Transverse colon (tissue), 4 donors: ENCODE results near the gene CRLF1. TPM values are rescaled to one million over a fixed set of nuclear protein-coding genes. Genes with fewer than 3 reads are reported as not detected.

Experiments
- DNase-seq: peaks from one replicate; pipeline ENCODE4 v3.0.0-alpha.2; 2019
- H3K27ac ChIP-seq, 4 donors: fragments of 200-600 bp; sonication (generic); 2 replicates each; pipeline ENCODE4 v1.5.1; 2016 to 2018; ENCODE audit warnings: inconsistent platforms in 4 of 4
- H3K27me3 ChIP-seq: fragments of 200-600 bp; sonication (generic); 2 replicates; pipeline ENCODE4 v1.5.1; 2017; ENCODE audit warnings: inconsistent platforms
- H3K36me3 ChIP-seq, 4 donors: fragments of 200-600 bp; sonication (generic); 2 replicates each; pipeline ENCODE4 v1.5.1; 2017 to 2019; ENCODE audit warnings: inconsistent platforms in 4 of 4
- H3K4me1 ChIP-seq, 4 donors: fragments of 200-600 bp; sonication (generic); 2 replicates each; pipeline ENCODE4 v1.5.1; 2017 to 2020; ENCODE audit warnings: inconsistent platforms in 4 of 4
- H3K4me3 ChIP-seq, 4 donors: fragments of 200-600 bp; sonication (generic); 1 replicate in 1 of 4; 2 replicates in 3 of 4; pipeline versions ENCODE4 v1.5.1 to v1.6.1; 2017 to 2019; ENCODE audit warnings: inconsistent platforms in 4 of 4
- H3K9me3 ChIP-seq, 2 donors: fragments of 200-600 bp; sonication (generic); 2 replicates each; pipeline ENCODE4 v1.5.1; 2017 to 2019; ENCODE audit warnings: inconsistent platforms in 2 of 2
- EP300 ChIP-seq: sonication (generic); formaldehyde crosslinking; IDR thresholded peaks from one replicate; pipeline ENCODE4 v1.6.1; 2017; ENCODE audit warnings: antibody characterized with exemption, low read depth
- POLR2A ChIP-seq: fragments of 450-650 bp; IDR thresholded peaks from one replicate; pipeline ENCODE4 v1.6.1; 2016; ENCODE audit warnings: antibody characterized with exemption, mild to moderate bottlenecking, moderate library complexity
- POLR2AphosphoS5 ChIP-seq, 3 donors: sonication (generic); formaldehyde crosslinking; IDR thresholded peaks; one replicate each; pipeline ENCODE4 v1.6.1; 2016; ENCODE audit warnings: antibody characterized with exemption in 3 of 3
- WGBS, 2 donors: methylation state at CpG; one replicate each; pipeline ENCODE4 v1.1.5; 2018; ENCODE audit warnings: low coverage in 1 of 2; 5-methylcytosine and 5-hydroxymethylcytosine counted together
- in situ Hi-C, 4 donors: fragments of 200-750 bp; cut with MboI; loops; one replicate each; pipeline versions ENCODE4 v1.15.0 to v1.15.1; 2017; ENCODE audit warnings: low sequenced_read_pairs in 3 of 4, low pct_ligation_motif_present in 1 of 4, low pct_unique_long_range_greater_than_20kb in 1 of 4
- intact Hi-C: fragments of 100-400 bp; cut with DNase I; formaldehyde crosslinking; loops from one replicate; pipeline ENCODE4 v1.15.1; 2023; ENCODE audit warnings: low total_unique reads
- total RNA-seq, 4 donors: library from RNA; depleted of rRNA; stranded (reverse); fragments of >200 nt; gene quantifications; one replicate each; pipeline ENCODE4 v1.1.0, GENCODE V29; 2016
- TF ChIP-seq, protein P1 (sequence below), 5 experiments: fragments of 200-600 bp in 3 of 5; fragments of 450-650 bp in 2 of 5; sonication (generic) in 3 of 5; IDR thresholded peaks; 1 replicate in 2 of 5; 2 replicates in 3 of 5; pipeline ENCODE4 v1.5.1; 2016 to 2017; ENCODE audit warnings: antibody characterized with exemption in 5 of 5, inconsistent platforms in 3 of 5, mild to moderate bottlenecking in 2 of 5, moderate library complexity in 1 of 5

The CRLF1 gene
- total RNA-seq, 4 donors from 2014 or later = 1.1 to 21.0 (median 6.1) TPM

DNA sequence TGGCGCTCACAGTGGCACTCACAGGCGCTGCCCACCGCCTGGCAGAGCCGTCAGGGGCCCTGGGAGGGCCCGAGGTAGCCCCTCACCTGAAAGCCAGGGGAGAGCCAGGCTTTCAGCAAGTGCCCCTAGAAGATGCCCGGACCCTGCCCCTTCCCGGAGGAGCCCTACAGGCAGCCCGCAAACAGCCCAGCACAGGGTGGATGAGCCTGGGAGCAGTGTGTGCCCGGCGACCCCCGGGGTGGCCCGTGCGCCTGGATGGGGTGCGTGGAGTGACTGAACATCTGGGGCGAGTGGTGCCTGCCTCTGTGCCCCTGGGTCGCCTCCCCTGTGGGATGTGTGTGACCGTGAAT lies 1.4 kb downstream of the CRLF1 start:
- DNase-seq = no peak

DNA sequence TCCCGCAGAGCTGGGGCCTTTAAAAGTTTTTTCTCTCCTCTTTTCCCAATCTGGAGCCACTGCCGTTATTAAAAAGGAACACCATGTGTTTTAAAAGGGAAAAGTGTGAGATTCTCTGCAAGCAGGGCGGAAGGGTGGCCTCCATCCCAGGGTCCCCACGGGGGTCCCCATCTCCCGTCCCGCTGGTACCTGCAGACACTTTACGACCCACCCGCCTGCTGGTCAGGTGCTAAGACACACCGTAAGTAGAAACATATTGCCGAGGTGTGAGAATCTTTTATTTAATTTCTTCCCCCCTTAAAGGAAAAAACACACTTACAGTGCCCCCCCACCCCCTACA lies 1.8 kb downstream of the CRLF1 start:
- no peak for DNase-seq
- 17 to 24% methylated on average over 7 to 10 of the region's 10 CpGs for WGBS, 2 donors
- no peak overlapping the region for H3K27ac ChIP-seq
- H3K36me3 ChIP-seq = no peaks in the 10 kb centered on the region
- intact Hi-C loops (no loop called here), in situ Hi-C loops (loop anchor here in 1 of 4 donors (25.0 kb wide), 1 partner anchor 208 kb away; no protein-coding TSS in a partner anchor)
- TF ChIP-seq POLR2AphosphoS5 (IDR thresholded peaks at IDR 0.05) (no peak), POLR2A (no peak), EP300 (no peak)
- TF ChIP-seq, protein P1, sequence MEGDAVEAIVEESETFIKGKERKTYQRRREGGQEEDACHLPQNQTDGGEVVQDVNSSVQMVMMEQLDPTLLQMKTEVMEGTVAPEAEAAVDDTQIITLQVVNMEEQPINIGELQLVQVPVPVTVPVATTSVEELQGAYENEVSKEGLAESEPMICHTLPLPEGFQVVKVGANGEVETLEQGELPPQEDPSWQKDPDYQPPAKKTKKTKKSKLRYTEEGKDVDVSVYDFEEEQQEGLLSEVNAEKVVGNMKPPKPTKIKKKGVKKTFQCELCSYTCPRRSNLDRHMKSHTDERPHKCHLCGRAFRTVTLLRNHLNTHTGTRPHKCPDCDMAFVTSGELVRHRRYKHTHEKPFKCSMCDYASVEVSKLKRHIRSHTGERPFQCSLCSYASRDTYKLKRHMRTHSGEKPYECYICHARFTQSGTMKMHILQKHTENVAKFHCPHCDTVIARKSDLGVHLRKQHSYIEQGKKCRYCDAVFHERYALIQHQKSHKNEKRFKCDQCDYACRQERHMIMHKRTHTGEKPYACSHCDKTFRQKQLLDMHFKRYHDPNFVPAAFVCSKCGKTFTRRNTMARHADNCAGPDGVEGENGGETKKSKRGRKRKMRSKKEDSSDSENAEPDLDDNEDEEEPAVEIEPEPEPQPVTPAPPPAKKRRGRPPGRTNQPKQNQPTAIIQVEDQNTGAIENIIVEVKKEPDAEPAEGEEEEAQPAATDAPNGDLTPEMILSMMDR (IDR thresholded peaks at IDR 0.05) = no peak
- no peak overlapping the region for H3K4me3 ChIP-seq
- peaks cover 96% of the 10 kb centered on the region for H3K27me3 ChIP-seq
- H3K4me1 ChIP-seq = peaks cover 7 to 26% (median 16%) of the 10 kb centered on the region in 4 donors
- no peaks in the 10 kb centered on the region for H3K9me3 ChIP-seq

More for the DNA sequence above, 1.4 kb downstream of the CRLF1 start:
- intact Hi-C loops = no loop called here
- in situ Hi-C loops = loop anchor here in 1 of 4 donors (25.0 kb wide), 1 partner anchor 207 kb away; no protein-coding TSS in a partner anchor
- WGBS, 2 donors = 18% methylated on average over 14 of the region's 17 CpGs; no CpG with 5 or more reads in 1 of the 2 donors
- no peaks in the 10 kb centered on the region for H3K9me3 ChIP-seq
- H3K4me1 ChIP-seq = peaks cover 7 to 26% (median 16%) of the 10 kb centered on the region in 4 donors
- H3K27me3 ChIP-seq = peaks cover 96% of the 10 kb centered on the region
- H3K36me3 ChIP-seq = no peaks in the 10 kb centered on the region
- H3K27ac ChIP-seq = no peak overlapping the region
- no peak overlapping the region for H3K4me3 ChIP-seq
- TF ChIP-seq POLR2AphosphoS5 (IDR thresholded peaks at IDR 0.05) = no peak
- no peak for TF ChIP-seq EP300
- no peak for TF ChIP-seq POLR2A
- TF ChIP-seq, protein P1 (IDR thresholded peaks at IDR 0.05) = no peak

- Histone ChIP-seq H3K4me3 (no peak overlapping the region), H3K27me3 (peaks cover 96% of the 10 kb centered on the region), H3K27ac (no peak overlapping the region), H3K4me1 (peaks cover 7 to 26% (median 16%) of the 10 kb centered on the region in 4 donors), H3K36me3 (no peaks in the 10 kb centered on the region), H3K9me3 (no peaks in the 10 kb centered on the region)
- 18% methylated on average over 19 of the region's 26 CpGs; no CpG with 5 or more reads in 1 of the 2 donors for WGBS, 2 donors
- TF ChIP-seq EP300 (no peak), POLR2AphosphoS5 (IDR thresholded peaks at IDR 0.05) (no peak), POLR2A (no peak)
- TF ChIP-seq, protein P1 (IDR thresholded peaks at IDR 0.05) = no peak
- in situ Hi-C loops = loop anchor here in 1 of 4 donors (25.0 kb wide), 1 partner anchor 208 kb away; no protein-coding TSS in a partner anchor
- intact Hi-C loops = no loop called here
- DNase-seq = no peak
Measured at GRCh38 chr19:18603958-18604819, 2.4 kb downstream of the CRLF1 start.

- Histone ChIP-seq H3K27me3 (peaks cover 96% of the 10 kb centered on the region), H3K36me3 (no peaks in the 10 kb centered on the region), H3K9me3 (no peaks in the 10 kb centered on the region), H3K4me1 (peaks cover 7 to 26% (median 16%) of the 10 kb centered on the region in 4 donors), H3K27ac (no peak overlapping the region), H3K4me3 (no peak overlapping the region)
- intact Hi-C loops = no loop called here
- DNase-seq = no peak
- WGBS, 2 donors = 14 to 29% methylated on average over 1 to 13 of the region's 32 CpGs
- in situ Hi-C loops = loop anchor here in 1 of 4 donors (25.0 kb wide), 1 partner anchor 209 kb away; no protein-coding TSS in a partner anchor
- no peak for TF ChIP-seq POLR2AphosphoS5 (IDR thresholded peaks at IDR 0.05)
- TF ChIP-seq, protein P1 (IDR thresholded peaks at IDR 0.05) = peak in 2 of 5 experiments; percentile 19 to 26
Measured at GRCh38 chr19:18603255-18603957, 3.2 kb downstream of the CRLF1 start.
